BE2C (cell line): ENCODE measurements around the gene TMEM72.

Experiments used
- DNase-seq: peaks from one replicate; pipeline ENCODE4 v3.0.0-alpha.2; 2020
- H3K27me3 ChIP-seq: fragments of 250-450 bp; sonication (Bioruptor Pico); 2 replicates; pipeline ENCODE4 v1.5.1; 2020; ENCODE audit warnings: mild to moderate bottlenecking
- H3K36me3 ChIP-seq: fragments of 250-450 bp; sonication (Bioruptor Pico); 2 replicates; pipeline ENCODE4 v1.5.1; 2020; ENCODE audit warnings: mild to moderate bottlenecking
- H3K4me1 ChIP-seq: fragments of 250-450 bp; sonication (Bioruptor Pico); 2 replicates; pipeline ENCODE4 v1.5.1; 2020
- H3K4me3 ChIP-seq: 2 replicates; pipeline ENCODE4 v1.5.1; 2011; ENCODE audit warnings: low read depth, low read length
- H3K9me3 ChIP-seq: fragments of 250-450 bp; sonication (Bioruptor Pico); 2 replicates; pipeline ENCODE4 v1.5.1; 2020
- CTCF ChIP-seq: IDR thresholded peaks from 2 replicates; pipeline ENCODE4 v1.5.1; 2012; ENCODE audit warnings: mild to moderate bottlenecking, low read depth, low read length

Gene TMEM72

GRCh38 chr10:44966816-44967509 is 55.8 kb downstream of the TMEM72 start:
- Histone ChIP-seq H3K4me1 (peaks cover 9% of the 10 kb centered on the region; the same call in 1 of the 2 replicates), H3K36me3 (no peaks in the 10 kb centered on the region), H3K27me3 (no peaks in the 10 kb centered on the region), H3K4me3 (no peak overlapping the region), H3K9me3 (no peaks in the 10 kb centered on the region)
- no peak for DNase-seq
- peak; percentile 13; the same call in 1 of the 2 replicates for TF ChIP-seq CTCF

- H3K36me3 ChIP-seq: no peaks in the 10 kb centered on the region
- no peak overlapping the region for H3K4me3 ChIP-seq
- H3K4me1 ChIP-seq: peaks cover 9% of the 10 kb centered on the region; the same call in 1 of the 2 replicates
- no peak for TF ChIP-seq CTCF
- H3K9me3 ChIP-seq: no peaks in the 10 kb centered on the region
- DNase-seq: no peak
- no peaks in the 10 kb centered on the region for H3K27me3 ChIP-seq
These were observed 56.5 kb downstream of the TMEM72 start for GRCh38 chr10:44967616-44968015.

- H3K9me3 ChIP-seq: no peaks in the 10 kb centered on the region
- peaks cover 9% of the 10 kb centered on the region; the same call in 1 of the 2 replicates for H3K4me1 ChIP-seq
- H3K4me3 ChIP-seq: no peak overlapping the region
- H3K36me3 ChIP-seq: no peaks in the 10 kb centered on the region
- DNase-seq: no peak
- no peak for TF ChIP-seq CTCF
- H3K27me3 ChIP-seq: no peaks in the 10 kb centered on the region
These were observed 57.0 kb downstream of the TMEM72 start for GRCh38 chr10:44968091-44968490.

DNA sequence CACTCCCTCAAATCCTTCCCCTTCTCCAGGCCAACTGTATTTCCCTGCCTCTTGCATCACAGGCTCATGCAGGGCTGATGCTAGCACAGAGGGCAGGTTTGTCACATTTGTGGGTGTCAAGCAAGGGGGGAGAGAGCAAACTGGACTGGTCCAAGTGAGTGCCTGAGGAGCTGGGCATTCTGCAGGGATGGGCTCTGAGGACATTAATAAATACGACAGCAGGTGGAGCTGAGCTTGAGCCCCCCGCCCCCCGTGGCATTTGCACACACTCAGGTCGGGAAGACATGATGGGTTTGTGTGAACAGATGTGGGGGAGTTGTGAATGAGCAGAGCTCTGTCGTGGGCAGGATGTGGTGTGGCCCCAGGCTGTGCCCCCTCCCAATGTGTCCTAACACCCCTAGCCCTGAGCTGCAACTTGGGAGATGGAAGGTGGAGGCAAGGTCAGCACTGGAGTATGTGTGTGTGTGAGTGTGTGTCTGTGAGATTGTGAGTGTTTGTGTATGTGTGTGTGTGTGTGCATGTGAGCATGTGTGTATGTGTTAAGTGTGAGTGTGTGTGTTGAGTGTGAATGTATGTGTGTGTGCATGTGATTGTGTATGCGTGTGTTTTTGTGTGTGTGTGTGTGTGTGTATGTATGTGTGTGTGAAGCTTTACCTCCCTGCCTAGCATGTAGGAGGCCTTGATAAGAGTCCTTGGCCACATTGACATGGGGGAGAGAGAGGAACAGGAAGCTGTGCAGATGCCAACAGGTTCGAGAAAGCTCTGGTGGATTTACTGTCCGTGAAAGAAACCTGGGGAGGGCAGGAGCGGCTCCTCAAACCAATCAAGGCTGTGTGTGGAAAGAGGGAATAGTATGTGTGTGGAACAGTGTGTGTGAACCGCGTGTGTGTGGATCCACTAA is 57.6 kb downstream of the TMEM72 start:
- Histone ChIP-seq H3K9me3 (no peaks in the 10 kb centered on the region), H3K4me3 (no peak overlapping the region), H3K27me3 (no peaks in the 10 kb centered on the region), H3K36me3 (no peaks in the 10 kb centered on the region), H3K4me1 (peaks cover 6% of the 10 kb centered on the region; the same call in 1 of the 2 replicates)
- DNase-seq: no peak
- TF ChIP-seq CTCF: no peak

DNA sequence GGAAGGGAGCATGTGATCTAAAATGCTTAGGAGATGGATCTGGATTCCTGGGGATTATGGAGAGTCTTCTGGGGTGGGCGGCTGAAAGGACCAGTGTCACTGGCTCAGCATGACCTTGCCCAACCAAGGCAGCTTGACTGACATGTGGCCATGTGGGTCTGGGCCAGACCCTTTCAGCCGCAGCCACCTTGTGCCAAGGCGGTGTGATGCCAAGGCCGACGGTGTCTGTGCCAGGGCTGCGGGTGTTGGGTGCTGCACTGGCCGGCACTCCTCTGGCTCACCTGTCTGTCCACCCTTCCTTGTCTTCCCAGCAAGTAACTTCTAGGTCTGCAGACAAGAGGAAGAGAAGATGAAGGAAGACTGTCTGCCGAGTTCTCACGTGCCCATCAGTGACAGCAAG is 58.7 kb downstream of the TMEM72 start:
- DNase-seq: no peak
- Histone ChIP-seq H3K36me3 (no peaks in the 10 kb centered on the region), H3K4me1 (no peaks in the 10 kb centered on the region), H3K27me3 (no peaks in the 10 kb centered on the region), H3K4me3 (no peak overlapping the region), H3K9me3 (no peaks in the 10 kb centered on the region)
- no peak for TF ChIP-seq CTCF
